OCI-LY1 (cell line): ENCODE results near the gene TBX20.

Experiments
- H2AFZ ChIP-seq: fragments of 200-600 bp; sonication (generic), shearing (Covaris generic); 2 replicates; pipeline ENCODE4 v1.6.0; 2014; ENCODE audit warnings: antibody characterized with exemption, mild to moderate bottlenecking, low read length
- H3F3A ChIP-seq: fragments of 200-600 bp; sonication (generic), shearing (Covaris generic); 2 replicates; pipeline ENCODE4 v1.6.0; 2014; ENCODE audit warnings: mild to moderate bottlenecking, antibody characterized with exemption, low read length, moderate library complexity; ENCODE audit not compliant: insufficient read depth
- H3K27ac ChIP-seq: fragments of 200-600 bp; sonication (generic); 2 replicates; pipeline ENCODE4 v1.5.1; 2014; ENCODE audit warnings: low read length, mixed run types, mild to moderate bottlenecking, low read depth; ENCODE audit not compliant: poor library complexity, severe bottlenecking
- H3K27me3 ChIP-seq: fragments of 200-600 bp; sonication (generic); 2 replicates; pipeline ENCODE4 v1.6.0; 2014; ENCODE audit warnings: antibody characterized with exemption, mild to moderate bottlenecking, low read length, moderate library complexity; ENCODE audit not compliant: insufficient read depth
- H3K36me3 ChIP-seq: fragments of 200-600 bp; sonication (generic); 2 replicates; pipeline ENCODE4 v1.6.1; 2014; ENCODE audit warnings: mild to moderate bottlenecking, antibody characterized with exemption, low read length, moderate library complexity, mixed read lengths; ENCODE audit not compliant: insufficient read depth
- H3K4me1 ChIP-seq: fragments of 200-600 bp; sonication (generic); 2 replicates; pipeline ENCODE4 v1.5.1; 2014; ENCODE audit warnings: mild to moderate bottlenecking, low read length, moderate library complexity; ENCODE audit not compliant: insufficient read depth, severe bottlenecking
- H3K4me2 ChIP-seq: fragments of 200-600 bp; sonication (generic), shearing (Covaris generic); 2 replicates; pipeline ENCODE4 v1.6.1; 2014; ENCODE audit warnings: low read length
- H3K4me3 ChIP-seq: fragments of 200-600 bp; sonication (generic); 2 replicates; pipeline ENCODE4 v1.5.1; 2014; ENCODE audit warnings: low read length, low read depth, mild to moderate bottlenecking, mixed read lengths; ENCODE audit not compliant: poor library complexity, severe bottlenecking
- H3K79me2 ChIP-seq: fragments of 200-600 bp; shearing (Covaris generic); 2 replicates; pipeline ENCODE4 v1.6.1; 2016; ENCODE audit warnings: mixed run types, low read length, mixed read lengths; ENCODE audit not compliant: insufficient read depth
- H3K9ac ChIP-seq: fragments of 200-600 bp; sonication (generic), shearing (Covaris generic); 2 replicates; pipeline ENCODE4 v1.6.1; 2014; ENCODE audit warnings: mild to moderate bottlenecking, low read length, mixed read lengths
- H3K9me2 ChIP-seq: fragments of 200-600 bp; sonication (generic), shearing (Covaris generic); 2 replicates; pipeline ENCODE4 v1.6.1; 2014; ENCODE audit warnings: low read depth, mild to moderate bottlenecking, low read length, mixed read lengths
- H3K9me3 ChIP-seq: fragments of 200-600 bp; shearing (Covaris generic); 2 replicates; pipeline ENCODE4 v1.6.1; 2014; ENCODE audit warnings: low read length, mixed read lengths
- H4K20me1 ChIP-seq: fragments of 200-600 bp; sonication (generic), shearing (Covaris generic); 2 replicates; pipeline ENCODE4 v1.6.0; 2016; ENCODE audit warnings: mild to moderate bottlenecking, low read length; ENCODE audit not compliant: insufficient read depth
- CTCF ChIP-seq: fragments of 200-600 bp; sonication (generic), shearing (Covaris generic); IDR thresholded peaks from 2 replicates; pipeline ENCODE4 v1.5.1; 2017; ENCODE audit warnings: mild to moderate bottlenecking, antibody characterized with exemption, low read length, moderate library complexity, mixed read lengths
- EZH2 ChIP-seq: fragments of 200-600 bp; sonication (generic), shearing (Covaris generic); IDR thresholded peaks from 2 replicates; pipeline ENCODE4 v1.8.0; 2017; ENCODE audit warnings: borderline replicate concordance, mixed run types, mild to moderate bottlenecking, antibody characterized with exemption, low read length, moderate library complexity, mixed read lengths

TBX20 gene

GRCh38 chr7:35286422-35286821 lies 32.5 kb upstream of the TBX20 start:
- Histone ChIP-seq H3K9me3 (no peaks in the 10 kb centered on the region), H3K27me3 (no peaks in the 10 kb centered on the region), H4K20me1 (no peaks in the 10 kb centered on the region), H3K4me2 (no peak overlapping the region), H3K36me3 (no peaks in the 10 kb centered on the region), H3K9me2 (no peaks in the 10 kb centered on the region), H2AFZ (no peak overlapping the region), H3K27ac (no peak overlapping the region), H3K9ac (no peak overlapping the region), H3K79me2 (no peaks in the 10 kb centered on the region), H3F3A (no peaks in the 10 kb centered on the region), H3K4me3 (no peak overlapping the region), H3K4me1 (no peaks in the 10 kb centered on the region)
- TF ChIP-seq CTCF (no peak), EZH2 (no peak)

GRCh38 chr7:35285799-35286198 lies 31.9 kb upstream of the TBX20 start:
- Histone ChIP-seq H4K20me1 (no peaks in the 10 kb centered on the region), H3K27ac (no peak overlapping the region), H3K4me2 (no peak overlapping the region), H3K9me3 (no peaks in the 10 kb centered on the region), H3K4me1 (no peaks in the 10 kb centered on the region), H2AFZ (no peak overlapping the region), H3K36me3 (no peaks in the 10 kb centered on the region), H3K9me2 (no peaks in the 10 kb centered on the region), H3K4me3 (no peak overlapping the region), H3K79me2 (no peaks in the 10 kb centered on the region), H3K27me3 (no peaks in the 10 kb centered on the region), H3F3A (no peaks in the 10 kb centered on the region), H3K9ac (no peak overlapping the region)
- TF ChIP-seq EZH2 (no peak), CTCF (no peak)

- Histone ChIP-seq H3K27me3 (no peaks in the 10 kb centered on the region), H3K4me1 (no peaks in the 10 kb centered on the region), H3F3A (no peaks in the 10 kb centered on the region), H3K9ac (no peak overlapping the region), H3K36me3 (no peaks in the 10 kb centered on the region), H2AFZ (no peak overlapping the region), H3K4me2 (no peak overlapping the region), H3K9me2 (no peaks in the 10 kb centered on the region), H3K79me2 (no peaks in the 10 kb centered on the region), H3K27ac (no peak overlapping the region), H3K4me3 (no peak overlapping the region), H3K9me3 (no peaks in the 10 kb centered on the region), H4K20me1 (no peaks in the 10 kb centered on the region)
- TF ChIP-seq CTCF, result no peak
Measured at GRCh38 chr7:35280902-35281301, 27.0 kb upstream of the TBX20 start.
